ENCODE measurements around the gene SPATA31A3. TPM values are rescaled to one million over a fixed set of nuclear protein-coding genes. Genes with fewer than 3 reads are reported as not detected.

Gene SPATA31A3
- total and polyA plus RNA-seq, 4 donors: not detected

Small RNAs within 50 kb of the gene (small RNA-seq; reads per million reads assigned to genes)
- gene AL353770.1 (ENCODE audit: low replicate concordance): not detected
- gene AL353770.2 (ENCODE audit: low replicate concordance): not detected

Other genes starting within 250 kb of the SPATA31A3 start
- 1 to 10 TPM; 5.8 to 7.0 TPM for gene ZNF658, start 91.8 kb downstream of the SPATA31A3 start, total RNA-seq
- 1 to 10 TPM; 1.3 to 1.4 TPM for gene ZNF658, start 91.8 kb downstream of the SPATA31A3 start, polyA plus RNA-seq